Measurements from ENCODE around the gene CCNI. TPM values are rescaled to one million over a fixed set of nuclear protein-coding genes. Genes with fewer than 3 reads are reported as not detected.

CCNI gene
- polyA plus RNA-seq, 1 of the 3 experiments (the other 2 are of a cell fraction), result 56.8 TPM

DNA sequence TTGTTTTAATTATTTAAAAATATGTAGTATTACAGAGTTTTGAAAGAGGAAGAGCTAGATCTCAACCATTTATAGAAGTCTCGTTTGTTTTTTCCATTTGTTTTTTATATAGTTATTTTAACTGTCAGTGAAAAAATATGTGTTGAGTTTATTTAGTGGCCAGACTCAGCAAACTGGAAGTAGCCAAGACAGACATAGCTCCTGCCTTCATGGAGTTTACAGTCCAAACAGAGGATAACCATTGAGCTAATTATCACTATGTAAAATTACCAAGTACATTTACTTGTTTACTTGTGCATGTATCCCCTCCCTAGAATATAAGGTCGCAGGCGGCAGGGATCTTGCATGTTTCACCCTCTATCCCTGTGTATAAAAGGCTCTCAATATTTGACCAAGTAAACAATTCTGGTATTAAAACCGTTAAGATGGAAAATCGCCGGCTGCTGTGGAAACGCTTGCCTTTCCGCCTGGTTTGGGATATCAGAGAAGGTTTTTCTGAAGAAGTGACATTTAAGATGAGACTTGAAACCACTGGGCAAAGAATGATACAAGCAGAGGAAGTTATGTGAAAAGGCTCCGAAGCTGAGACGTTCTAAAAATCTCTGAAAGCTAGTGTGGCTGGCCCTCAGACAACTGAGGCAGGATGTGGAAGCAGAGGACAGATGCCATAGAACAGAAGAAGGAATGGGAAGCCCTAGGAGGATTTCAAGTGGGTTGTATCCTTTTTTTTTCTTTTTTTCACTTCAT, 1.3 kb upstream of the CCNI start:
- ChIA-PET POLR2A (interaction anchor here (1.0 to 1.4 kb wide), 2 partner anchors 79 to 81 kb away, joined by 3 to 5 read pairs; no protein-coding TSS in a partner anchor), CTCF (interaction anchor here (4.8 kb wide), 1 partner anchor 19 kb away, joined by 18 read pairs; no protein-coding TSS in a partner anchor)
- peak overlapping the region; percentile 94 for H3K4me2 ChIP-seq
- H3F3A ChIP-seq (replicated peaks; ENCODE audit: insufficient read depth), result peaks cover 5% of the 10 kb centered on the region
- H3K4me1 ChIP-seq (ENCODE audit: control insufficient read depth in 1 of 2, insufficient read depth in 2 of 2, low read depth in 1 of 2, low read length in 1 of 2), result peaks cover 0 to 4% of the 10 kb centered on the region in 2 experiments; a peak in 1 of 4 replicates
- WGBS (ENCODE audit: low lambda C conversion rate), result 96% methylated on average over 10 of the region's 10 CpGs
- H3K27ac ChIP-seq (ENCODE audit: low read depth in 2 of 2, low read length in 1 of 2), result peak overlapping the region; percentile 96 to 99
- H3K4me3 ChIP-seq (ENCODE audit: low read depth in 2 of 2, low read length in 1 of 2), result peak overlapping the region; percentile 68 to 83; a peak in 3 of 4 replicates
- H3K9ac ChIP-seq, result peak overlapping the region; percentile 98; the same call in 1 of the 2 replicates
- no peaks in the 10 kb centered on the region for H3K9me2 ChIP-seq
- no peaks in the 10 kb centered on the region for H3K36me3 ChIP-seq (replicated peaks in 1 of 2; ENCODE audit: control insufficient read depth in 1 of 2, insufficient read depth in 2 of 2, low read length in 1 of 2)
- H2AFZ ChIP-seq (ENCODE audit: low read depth), result peak overlapping the region; percentile 75; the same call in 1 of the 2 replicates
- peaks cover 29% of the 10 kb centered on the region for H4K20me1 ChIP-seq (ENCODE audit: insufficient read depth)
- H3K9me3 ChIP-seq, result no peaks in the 10 kb centered on the region
- DNase-seq, result no peak
- no peaks in the 10 kb centered on the region for H3K27me3 ChIP-seq (ENCODE audit: insufficient read depth)
- peaks cover 54% of the 10 kb centered on the region for H3K79me2 ChIP-seq (ENCODE audit: insufficient read depth)
- TF ChIP-seq MXI1 (IDR thresholded peaks at IDR 0.05; ENCODE audit: low read depth, low read length) (no peak), RAD21 (IDR thresholded peaks at IDR 0.05; ENCODE audit: low read length) (no peak), EZH2phosphoT487 (IDR thresholded peaks at IDR 0.05; ENCODE audit: borderline replicate concordance, low read depth) (no peak), RFX5 (IDR thresholded peaks at IDR 0.05; ENCODE audit: low read length) (no peak), FOXM1 (IDR thresholded peaks at IDR 0.05; ENCODE audit: low read depth) (no peak)
- TF ChIP-seq, protein P1, sequence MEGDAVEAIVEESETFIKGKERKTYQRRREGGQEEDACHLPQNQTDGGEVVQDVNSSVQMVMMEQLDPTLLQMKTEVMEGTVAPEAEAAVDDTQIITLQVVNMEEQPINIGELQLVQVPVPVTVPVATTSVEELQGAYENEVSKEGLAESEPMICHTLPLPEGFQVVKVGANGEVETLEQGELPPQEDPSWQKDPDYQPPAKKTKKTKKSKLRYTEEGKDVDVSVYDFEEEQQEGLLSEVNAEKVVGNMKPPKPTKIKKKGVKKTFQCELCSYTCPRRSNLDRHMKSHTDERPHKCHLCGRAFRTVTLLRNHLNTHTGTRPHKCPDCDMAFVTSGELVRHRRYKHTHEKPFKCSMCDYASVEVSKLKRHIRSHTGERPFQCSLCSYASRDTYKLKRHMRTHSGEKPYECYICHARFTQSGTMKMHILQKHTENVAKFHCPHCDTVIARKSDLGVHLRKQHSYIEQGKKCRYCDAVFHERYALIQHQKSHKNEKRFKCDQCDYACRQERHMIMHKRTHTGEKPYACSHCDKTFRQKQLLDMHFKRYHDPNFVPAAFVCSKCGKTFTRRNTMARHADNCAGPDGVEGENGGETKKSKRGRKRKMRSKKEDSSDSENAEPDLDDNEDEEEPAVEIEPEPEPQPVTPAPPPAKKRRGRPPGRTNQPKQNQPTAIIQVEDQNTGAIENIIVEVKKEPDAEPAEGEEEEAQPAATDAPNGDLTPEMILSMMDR (IDR thresholded peaks at IDR 0.05), result no peak
- TF ChIP-seq, protein P2, sequence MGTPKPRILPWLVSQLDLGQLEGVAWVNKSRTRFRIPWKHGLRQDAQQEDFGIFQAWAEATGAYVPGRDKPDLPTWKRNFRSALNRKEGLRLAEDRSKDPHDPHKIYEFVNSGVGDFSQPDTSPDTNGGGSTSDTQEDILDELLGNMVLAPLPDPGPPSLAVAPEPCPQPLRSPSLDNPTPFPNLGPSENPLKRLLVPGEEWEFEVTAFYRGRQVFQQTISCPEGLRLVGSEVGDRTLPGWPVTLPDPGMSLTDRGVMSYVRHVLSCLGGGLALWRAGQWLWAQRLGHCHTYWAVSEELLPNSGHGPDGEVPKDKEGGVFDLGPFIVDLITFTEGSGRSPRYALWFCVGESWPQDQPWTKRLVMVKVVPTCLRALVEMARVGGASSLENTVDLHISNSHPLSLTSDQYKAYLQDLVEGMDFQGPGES (IDR thresholded peaks at IDR 0.05; ENCODE audit: low read depth, low read length), result no peak
- TF ChIP-seq, protein P3, sequence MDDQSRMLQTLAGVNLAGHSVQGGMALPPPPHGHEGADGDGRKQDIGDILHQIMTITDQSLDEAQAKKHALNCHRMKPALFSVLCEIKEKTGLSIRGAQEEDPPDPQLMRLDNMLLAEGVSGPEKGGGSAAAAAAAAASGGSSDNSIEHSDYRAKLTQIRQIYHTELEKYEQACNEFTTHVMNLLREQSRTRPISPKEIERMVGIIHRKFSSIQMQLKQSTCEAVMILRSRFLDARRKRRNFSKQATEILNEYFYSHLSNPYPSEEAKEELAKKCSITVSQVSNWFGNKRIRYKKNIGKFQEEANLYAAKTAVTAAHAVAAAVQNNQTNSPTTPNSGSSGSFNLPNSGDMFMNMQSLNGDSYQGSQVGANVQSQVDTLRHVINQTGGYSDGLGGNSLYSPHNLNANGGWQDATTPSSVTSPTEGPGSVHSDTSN (IDR thresholded peaks at IDR 0.05), result no peak

Measured in SK-N-SH (cell line).